OCI-LY7 (cell line): Measurements from ENCODE around the gene SSB. TPM values are rescaled to one million over a fixed set of nuclear protein-coding genes. Genes with fewer than 3 reads are reported as not detected.
A peak's percentile ranks its signal among the peaks of the same experiment; 100 is the strongest.

Source experiments
- BruUV-seq: library from RNA; stranded (reverse); fragments of 400-500 nt; replicated peaks from 2 replicates; lab custom pipeline; 2021; lab: Mats Ljungman, UMichigan
- CTCF ChIA-PET: fragments of 300-600 bp; sonication (Branson Sonifier 250); formaldehyde crosslinking; loops from one replicate; lab custom pipeline; 2022; ENCODE audit warnings: antibody characterized with exemption; ENCODE audit not compliant: unreplicated experiment; lab: Charles Lee
- POLR2A ChIA-PET: fragments of 300-600 bp; sonication (Branson Sonifier 250); formaldehyde crosslinking; loops from one replicate; lab custom pipeline; 2022; ENCODE audit warnings: antibody characterized with exemption; lab: Charles Lee
- DNase-seq: peaks from one replicate; pipeline ENCODE4 v3.0.0-alpha.2; 2015; ENCODE audit warnings: low spot score
- H2AFZ ChIP-seq: fragments of 200-600 bp; sonication (generic), shearing (Covaris generic); 2 replicates; pipeline ENCODE4 v1.6.1; 2014; ENCODE audit warnings: mild to moderate bottlenecking, antibody characterized with exemption, low read length, moderate library complexity
- H3K27ac ChIP-seq: fragments of 200-600 bp; sonication (generic); 2 replicates; pipeline ENCODE4 v1.5.1; 2014; ENCODE audit warnings: mixed run types, low read depth, mild to moderate bottlenecking, moderate library complexity, low read length, inconsistent platforms; ENCODE audit not compliant: poor library complexity, severe bottlenecking
- H3K36me3 ChIP-seq: fragments of 200-600 bp; sonication (generic); 2 replicates; pipeline ENCODE4 v1.6.1; 2014; ENCODE audit warnings: mild to moderate bottlenecking, antibody characterized with exemption, low read length, moderate library complexity, mixed read lengths; ENCODE audit not compliant: insufficient read depth
- H3K4me1 ChIP-seq: fragments of 200-600 bp; sonication (generic); 2 replicates; pipeline ENCODE4 v1.5.1; 2014; ENCODE audit warnings: mild to moderate bottlenecking, low read length; ENCODE audit not compliant: insufficient read depth, poor library complexity, severe bottlenecking
- H3K4me2 ChIP-seq: fragments of 200-600 bp; sonication (generic); 2 replicates; pipeline ENCODE4 v1.6.1; 2014; ENCODE audit warnings: mild to moderate bottlenecking, low read length
- H3K4me3 ChIP-seq: fragments of 200-600 bp; sonication (generic); 2 replicates; pipeline ENCODE4 v1.5.1; 2014; ENCODE audit warnings: mild to moderate bottlenecking, low read depth, low read length; ENCODE audit not compliant: poor library complexity, severe bottlenecking
- H3K79me2 ChIP-seq: fragments of 200-600 bp; sonication (generic); 2 replicates; pipeline ENCODE4 v1.6.1; 2016; ENCODE audit warnings: low read depth, mild to moderate bottlenecking, low read length, moderate library complexity, mixed read lengths; ENCODE audit not compliant: insufficient read depth
- H3K9me2 ChIP-seq: fragments of 200-600 bp; sonication (generic); 2 replicates; pipeline ENCODE4 v1.6.1; 2016; ENCODE audit warnings: mild to moderate bottlenecking, low read length, mixed read lengths; ENCODE audit not compliant: insufficient read depth
- H3K9me3 ChIP-seq: fragments of 200-600 bp; sonication (generic); 2 replicates; pipeline ENCODE4 v1.6.1; 2014; ENCODE audit warnings: mild to moderate bottlenecking, mixed run types, low read length, mixed read lengths
- H4K20me1 ChIP-seq: fragments of 200-600 bp; sonication (generic); 2 replicates; pipeline ENCODE4 v1.6.1; 2014; ENCODE audit warnings: mild to moderate bottlenecking, antibody characterized with exemption, low read length, moderate library complexity, mixed read lengths; ENCODE audit not compliant: insufficient read depth
- EZH2phosphoT487 ChIP-seq: fragments of 200-600 bp; sonication (generic); IDR thresholded peaks from 2 replicates; pipeline ENCODE4 v1.6.1; 2018; ENCODE audit warnings: low read depth, borderline replicate concordance, mild to moderate bottlenecking, mixed run types, antibody characterized with exemption, low read length, moderate library complexity, mixed read lengths
- intact Hi-C: fragments of 100-400 bp; cut with micrococcal nuclease; formaldehyde crosslinking; loops from one replicate; pipeline ENCODE4 v1.10.0; 2022; ENCODE audit not compliant: unreplicated experiment
- total RNA-seq, 2 experiments: library from RNA; depleted of rRNA in 1 of 2; stranded (reverse); fragments of >200 nt in 1 of 2; shearing (Covaris generic) in 1 of 2; gene quantifications; 2 replicates each; pipeline ENCODE4 v1.2.3, GENCODE V29; 2014 to 2022
- TF ChIP-seq, protein P1 (sequence below): fragments of 200-600 bp; sonication (generic); conservative IDR thresholded peaks from 2 replicates; pipeline ENCODE4 v1.5.1; 2014; ENCODE audit warnings: mild to moderate bottlenecking, antibody characterized with exemption, low read length, moderate library complexity, mixed read lengths

Gene SSB
- total RNA-seq, 2 experiments from 2014 or later, result 126 to 173 TPM

DNA sequence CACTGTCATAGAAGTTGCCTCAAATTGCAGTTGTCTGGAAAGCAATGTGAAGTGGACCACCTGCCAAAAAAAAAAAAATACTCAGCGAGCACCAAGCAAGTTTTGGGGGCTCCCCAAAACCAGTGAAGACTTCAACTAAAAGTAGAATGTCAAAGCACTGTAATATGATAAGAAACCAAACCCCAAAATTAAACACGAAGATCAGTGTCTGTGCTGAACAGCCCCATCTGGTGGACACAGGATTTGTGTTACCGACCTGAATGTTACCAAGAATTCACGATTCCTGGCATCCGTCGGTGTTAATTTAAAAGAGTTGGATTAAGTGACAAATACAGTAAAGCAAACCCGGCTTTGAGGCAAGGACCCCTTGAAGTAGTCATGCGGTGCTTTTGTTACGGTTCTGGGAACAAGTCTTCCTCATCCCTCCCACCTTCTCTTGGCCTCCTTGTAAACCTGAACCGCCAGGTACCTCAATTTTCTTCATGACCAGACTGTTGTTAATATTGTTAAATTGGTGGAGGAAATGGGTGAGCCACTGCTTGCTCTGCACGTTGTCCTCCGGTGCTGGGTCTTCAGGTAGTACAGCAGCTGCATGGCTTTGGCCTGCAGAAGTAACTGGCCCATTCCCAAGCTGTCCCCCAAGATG, 31.3 kb upstream of the SSB start:
- no peaks in the 10 kb centered on the region for H3K4me1 ChIP-seq
- ChIA-PET POLR2A (no interaction called here), CTCF (no interaction called here)
- no peak overlapping the region; the same call in 1 of the 2 replicates for H2AFZ ChIP-seq
- H3K36me3 ChIP-seq, result no peaks in the 10 kb centered on the region
- no peak for TF ChIP-seq EZH2phosphoT487
- TF ChIP-seq, protein P1, sequence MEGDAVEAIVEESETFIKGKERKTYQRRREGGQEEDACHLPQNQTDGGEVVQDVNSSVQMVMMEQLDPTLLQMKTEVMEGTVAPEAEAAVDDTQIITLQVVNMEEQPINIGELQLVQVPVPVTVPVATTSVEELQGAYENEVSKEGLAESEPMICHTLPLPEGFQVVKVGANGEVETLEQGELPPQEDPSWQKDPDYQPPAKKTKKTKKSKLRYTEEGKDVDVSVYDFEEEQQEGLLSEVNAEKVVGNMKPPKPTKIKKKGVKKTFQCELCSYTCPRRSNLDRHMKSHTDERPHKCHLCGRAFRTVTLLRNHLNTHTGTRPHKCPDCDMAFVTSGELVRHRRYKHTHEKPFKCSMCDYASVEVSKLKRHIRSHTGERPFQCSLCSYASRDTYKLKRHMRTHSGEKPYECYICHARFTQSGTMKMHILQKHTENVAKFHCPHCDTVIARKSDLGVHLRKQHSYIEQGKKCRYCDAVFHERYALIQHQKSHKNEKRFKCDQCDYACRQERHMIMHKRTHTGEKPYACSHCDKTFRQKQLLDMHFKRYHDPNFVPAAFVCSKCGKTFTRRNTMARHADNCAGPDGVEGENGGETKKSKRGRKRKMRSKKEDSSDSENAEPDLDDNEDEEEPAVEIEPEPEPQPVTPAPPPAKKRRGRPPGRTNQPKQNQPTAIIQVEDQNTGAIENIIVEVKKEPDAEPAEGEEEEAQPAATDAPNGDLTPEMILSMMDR, result peak; percentile 90
- BruUV-seq, result no TSS peak
- no peak overlapping the region for H3K4me2 ChIP-seq
- intact Hi-C loops, result no loop called here
- no peaks in the 10 kb centered on the region for H3K9me3 ChIP-seq
- no peaks in the 10 kb centered on the region for H3K9me2 ChIP-seq
- H3K79me2 ChIP-seq, result no peaks in the 10 kb centered on the region
- no peak overlapping the region for H3K4me3 ChIP-seq
- H3K27ac ChIP-seq, result no peak overlapping the region
- H4K20me1 ChIP-seq, result no peaks in the 10 kb centered on the region
- peak; percentile 56 for DNase-seq

DNA sequence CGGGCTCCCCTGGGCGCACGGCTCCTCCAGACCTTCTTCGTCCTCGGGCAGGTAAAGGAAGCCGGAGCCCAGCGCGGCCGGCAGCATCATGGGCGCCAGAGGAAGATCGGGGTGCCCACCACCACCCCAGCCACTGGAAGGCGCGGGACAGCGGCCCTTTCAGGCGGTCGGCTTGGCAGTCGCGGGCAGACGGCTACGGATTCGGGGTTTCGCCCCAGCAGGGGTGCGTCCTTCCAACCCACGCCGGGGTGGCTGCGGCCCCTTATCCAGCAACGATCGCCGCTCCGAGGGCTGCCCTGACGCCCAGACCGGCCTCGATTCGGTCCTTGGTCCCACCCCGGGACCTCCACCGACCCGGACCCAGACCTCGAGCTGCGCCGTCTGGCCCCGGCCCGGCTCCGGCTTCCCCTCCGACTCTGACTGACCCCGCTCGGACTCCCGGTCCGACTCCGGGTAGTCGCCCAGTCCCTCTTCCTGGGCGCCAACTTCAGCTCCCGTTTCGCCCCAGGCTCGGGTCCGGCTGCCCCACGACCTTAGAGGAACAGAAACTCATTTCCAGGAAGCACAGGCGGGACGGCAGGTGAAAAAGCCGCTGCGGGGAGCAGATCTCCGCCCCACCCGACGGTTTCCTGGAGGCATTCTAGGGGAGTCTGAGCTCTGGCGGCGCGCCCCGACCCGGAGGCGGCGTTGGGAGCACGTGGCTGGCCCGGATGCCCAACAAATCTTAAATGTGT, 30.2 kb upstream of the SSB start:
- no peaks in the 10 kb centered on the region for H3K4me1 ChIP-seq
- H2AFZ ChIP-seq, result no peak overlapping the region
- POLR2A ChIA-PET, result no interaction called here
- no peaks in the 10 kb centered on the region for H3K9me3 ChIP-seq
- intact Hi-C loops, result no loop called here
- no TSS peak for BruUV-seq
- H3K79me2 ChIP-seq, result no peaks in the 10 kb centered on the region
- no peak overlapping the region for H3K4me3 ChIP-seq
- no peak overlapping the region for H3K4me2 ChIP-seq
- H3K27ac ChIP-seq, result no peak overlapping the region
- H3K9me2 ChIP-seq, result no peaks in the 10 kb centered on the region
- CTCF ChIA-PET, result no interaction called here
- TF ChIP-seq, protein P1, result no peak
- no peak for TF ChIP-seq EZH2phosphoT487
- no peak for DNase-seq
- no peaks in the 10 kb centered on the region for H4K20me1 ChIP-seq
- H3K36me3 ChIP-seq, result no peaks in the 10 kb centered on the region

DNA sequence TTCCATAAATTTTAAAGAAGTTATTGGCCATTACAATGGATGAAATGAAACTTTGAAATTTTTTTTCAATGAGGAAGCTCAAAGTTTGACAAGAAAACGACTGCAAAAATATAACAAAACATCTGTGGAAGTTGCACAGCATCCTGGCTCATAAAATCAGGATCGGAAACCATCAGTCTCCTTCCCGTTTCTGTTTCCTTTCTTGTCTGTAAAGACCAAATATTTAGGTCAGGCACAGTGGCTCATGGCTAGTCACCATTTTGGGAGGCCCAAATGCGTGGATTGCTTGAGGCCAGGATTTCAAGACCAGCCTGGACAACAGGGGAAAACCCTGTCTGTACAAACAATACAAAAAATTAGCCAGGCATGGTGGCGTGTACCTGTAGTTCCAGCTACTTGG, 27.6 kb upstream of the SSB start:
- POLR2A ChIA-PET, result interaction anchor here (0.7 to 1.1 kb wide), 2 partner anchors 12 to 307 kb away, joined by 3 read pairs; no protein-coding TSS in a partner anchor
- H2AFZ ChIP-seq, result no peak overlapping the region
- no peaks in the 10 kb centered on the region for H3K9me3 ChIP-seq
- DNase-seq, result no peak
- no peak overlapping the region for H3K27ac ChIP-seq
- TF ChIP-seq, protein P1, result no peak
- TF ChIP-seq EZH2phosphoT487, result no peak
- intact Hi-C loops, result no loop called here
- no peak overlapping the region for H3K4me2 ChIP-seq
- no peaks in the 10 kb centered on the region for H3K36me3 ChIP-seq
- CTCF ChIA-PET, result interaction anchor here (0.6 kb wide), 1 partner anchor 77 kb away, joined by 4 read pairs; the partner anchor contains the start of genes CFAP210 and PHOSPHO2
- no peaks in the 10 kb centered on the region for H3K4me1 ChIP-seq
- H4K20me1 ChIP-seq, result no peaks in the 10 kb centered on the region
- no TSS peak for BruUV-seq
- H3K79me2 ChIP-seq, result no peaks in the 10 kb centered on the region
- H3K4me3 ChIP-seq, result no peak overlapping the region
- H3K9me2 ChIP-seq, result no peaks in the 10 kb centered on the region
